Colonic mucosa (tissue), 4 donors: ENCODE results near the gene PPM1N. TPM values are rescaled to one million over a fixed set of nuclear protein-coding genes. Genes with fewer than 3 reads are reported as not detected.

Source experiments
- DNase-seq: peaks from one replicate; pipeline ENCODE4 v3.0.0-alpha.2; 2020
- H3K27ac ChIP-seq: fragments of 200-600 bp; one replicate; pipeline ENCODE4 v1.8.0; 2021
- H3K27me3 ChIP-seq: fragments of 200-600 bp; one replicate; pipeline ENCODE4 v1.8.0; 2021
- H3K36me3 ChIP-seq: fragments of 200-600 bp; one replicate; pipeline ENCODE4 v1.8.0; 2021
- H3K4me1 ChIP-seq: fragments of 200-600 bp; one replicate; pipeline ENCODE4 v1.8.0; 2021; ENCODE audit warnings: mild to moderate bottlenecking
- H3K4me3 ChIP-seq: fragments of 200-600 bp; one replicate; pipeline ENCODE4 v1.8.0; 2021
- H3K9ac ChIP-seq, 2 donors: one replicate each; pipeline ENCODE4 v1.7.0; 2013; ENCODE audit warnings: control low read depth in 2 of 2, low read depth in 2 of 2, low read length in 2 of 2
- H3K9me3 ChIP-seq: fragments of 200-600 bp; one replicate; pipeline ENCODE4 v1.8.0; 2021
- CTCF ChIP-seq: fragments of 200-600 bp; IDR thresholded peaks from one replicate; pipeline ENCODE4 v1.8.0; 2022; ENCODE audit warnings: antibody characterized with exemption, mild to moderate bottlenecking
- intact Hi-C: fragments of 100-400 bp; cut with DNase I; formaldehyde crosslinking; loops from one replicate; pipeline ENCODE4 v1.14.1; 2022
- total RNA-seq, 2 donors: library from RNA; stranded (reverse); fragmentation: NEBNext Ultra II Directional in 1 of 2; extraction: Animal tissue kit (Norgen Biotek cat#: 25700) in 1 of 2; gene quantifications; one replicate each; pipeline ENCODE4 v1.2.1, GENCODE V29; 2021
- donor health status: healthy.
- donor health status: DM: no; HTN: no; CAD: no.
- donor health status: DM: no; HTN: no; CAD: no.

Gene PPM1N
- total RNA-seq, 2 donors from 2014 or later = 0.67 to 1.7 TPM

- Histone ChIP-seq H3K9ac (peak overlapping the region; percentile 46 to 71), H3K36me3 (peaks cover 6% of the 10 kb centered on the region), H3K27me3 (no peaks in the 10 kb centered on the region), H3K27ac (peak overlapping the region; percentile 85), H3K4me1 (peaks cover 57% of the 10 kb centered on the region), H3K4me3 (no peak overlapping the region), H3K9me3 (no peaks in the 10 kb centered on the region)
- no peak for TF ChIP-seq CTCF
- intact Hi-C loops = no loop called here
- DNase-seq = peak; percentile 92
Observed at GRCh38 chr19:45514376-45515051, 16.3 kb downstream of the PPM1N start.

- Histone ChIP-seq H3K9me3 (no peaks in the 10 kb centered on the region), H3K27me3 (no peaks in the 10 kb centered on the region), H3K27ac (peak overlapping the region; percentile 85), H3K9ac (peak overlapping the region; percentile 46 to 71), H3K4me3 (no peak overlapping the region), H3K36me3 (peaks cover 6% of the 10 kb centered on the region), H3K4me1 (peaks cover 52% of the 10 kb centered on the region)
- peak; percentile 71 for DNase-seq
- intact Hi-C loops = no loop called here
- no peak for TF ChIP-seq CTCF
Observed at GRCh38 chr19:45515081-45515624, 16.9 kb downstream of the PPM1N start.

GRCh38 chr19:45515807-45516401 lies 17.7 kb downstream of the PPM1N start:
- Histone ChIP-seq H3K9ac (peak overlapping the region; percentile 58 to 71), H3K27ac (peak overlapping the region; percentile 85), H3K36me3 (peaks cover 6% of the 10 kb centered on the region), H3K4me1 (peaks cover 47% of the 10 kb centered on the region), H3K4me3 (no peak overlapping the region), H3K9me3 (no peaks in the 10 kb centered on the region), H3K27me3 (no peaks in the 10 kb centered on the region)
- DNase-seq = peak; percentile 76
- no peak for TF ChIP-seq CTCF
- intact Hi-C loops = no loop called here

GRCh38 chr19:45517238-45517637 lies 19.0 kb downstream of the PPM1N start:
- Histone ChIP-seq H3K9me3 (no peaks in the 10 kb centered on the region), H3K4me1 (peaks cover 45% of the 10 kb centered on the region), H3K9ac (peak overlapping the region in 1 of 2 donors; percentile 28), H3K36me3 (peaks cover 6% of the 10 kb centered on the region), H3K27me3 (no peaks in the 10 kb centered on the region), H3K4me3 (no peak overlapping the region), H3K27ac (no peak overlapping the region)
- intact Hi-C loops = no loop called here
- no peak for DNase-seq
- TF ChIP-seq CTCF = no peak

- Histone ChIP-seq H3K4me1 (peaks cover 39% of the 10 kb centered on the region), H3K9me3 (no peaks in the 10 kb centered on the region), H3K9ac (peak overlapping the region in 1 of 2 donors; percentile 28), H3K36me3 (peaks cover 6% of the 10 kb centered on the region), H3K27ac (peak overlapping the region; percentile 55), H3K4me3 (no peak overlapping the region), H3K27me3 (no peaks in the 10 kb centered on the region)
- no peak for DNase-seq
- intact Hi-C loops = no loop called here
- no peak for TF ChIP-seq CTCF
Observed at GRCh38 chr19:45517641-45518468, 19.6 kb downstream of the PPM1N start.
